T-cell (primary cell): ENCODE data around the gene GATAD2A. TPM values are rescaled to one million over a fixed set of nuclear protein-coding genes. Genes with fewer than 3 reads are reported as not detected.

Experiments
- ATAC-seq, 4 experiments: fragments of 200-7000 bp in 3 of 4; fragments of 150-1000 bp in 1 of 4; cut with Tn5 transposase; replicated peaks in 1 of 4; 1 replicate in 3 of 4; 2 replicates in 1 of 4; pipeline ENCODE4 v1.10.0; 2021; ENCODE audit warnings: moderate library complexity in 3 of 4, mild to moderate bottlenecking in 2 of 4, moderate number of reproducible peaks in 1 of 4
- CTCF ChIA-PET, 2 donors: fragments of 300-600 bp; sonication (Branson Sonifier 250); formaldehyde crosslinking; loops; one replicate each; lab custom pipeline; 2022; ENCODE audit warnings: antibody characterized with exemption in 2 of 2; lab: Charles Lee
- POLR2A ChIA-PET, 2 donors: fragments of 300-600 bp; sonication (Branson Sonifier 250); formaldehyde crosslinking; loops; one replicate each; lab custom pipeline; 2022; ENCODE audit warnings: antibody characterized with exemption in 2 of 2; lab: Charles Lee
- DNase-seq, 35 experiments: peaks; one replicate each; pipeline versions ENCODE4 v3.0.0 to v3.0.0-alpha.2; 2013 to 2023
- H3K27ac ChIP-seq: one replicate; pipeline ENCODE4 v1.5.1; 2013; ENCODE audit warnings: low read length
- H3K27me3 ChIP-seq, 2 experiments: replicated peaks in 1 of 2; 1 replicate in 1 of 2; 2 replicates in 1 of 2; pipeline versions ENCODE4 v1.6.1 to v1.7.0; 2013; ENCODE audit warnings: low read length in 1 of 2, mixed read lengths in 1 of 2; ENCODE audit not compliant: control insufficient read depth in 2 of 2, insufficient read depth in 2 of 2; ENCODE audit errors: extremely low read depth in 1 of 2
- H3K36me3 ChIP-seq, 2 donors: 1 replicate in 1 of 2; 2 replicates in 1 of 2; pipeline versions ENCODE4 v1.6.1 to v1.7.0; 2013; ENCODE audit warnings: low read length in 1 of 2; ENCODE audit not compliant: control insufficient read depth in 2 of 2, insufficient read depth in 1 of 2; ENCODE audit errors: extremely low read depth in 1 of 2
- H3K4me1 ChIP-seq, 2 experiments: 1 replicate in 1 of 2; 2 replicates in 1 of 2; pipeline versions ENCODE4 v1.6.1 to v1.7.0; 2013; ENCODE audit warnings: low read length in 2 of 2, mixed read lengths in 1 of 2; ENCODE audit not compliant: insufficient read depth in 2 of 2, control insufficient read depth in 1 of 2; ENCODE audit errors: extremely low read depth in 1 of 2
- H3K4me3 ChIP-seq, 2 donors: 1 replicate in 1 of 2; 2 replicates in 1 of 2; pipeline versions ENCODE4 v1.5.1 to v1.7.0; 2013; ENCODE audit warnings: mild to moderate bottlenecking in 2 of 2, low read length in 1 of 2, moderate library complexity in 1 of 2; ENCODE audit not compliant: control insufficient read depth in 1 of 2; ENCODE audit errors: extremely low read depth in 1 of 2
- H3K9me3 ChIP-seq: 2 replicates; pipeline ENCODE4 v1.7.0; 2013
- H3K27ac Mint-ChIP-seq, 2 donors: one replicate each; pipeline ENCODE4 v1.8.0; 2020 to 2021; ENCODE audit warnings: mild to moderate bottlenecking in 2 of 2, mixed read lengths in 2 of 2
- H3K27me3 Mint-ChIP-seq, 2 donors: one replicate each; pipeline ENCODE4 v1.8.0; 2021 to 2022; ENCODE audit warnings: mixed read lengths in 2 of 2
- H3K36me3 Mint-ChIP-seq: one replicate; pipeline ENCODE4 v1.8.0; 2021; ENCODE audit warnings: mixed read lengths
- H3K4me1 Mint-ChIP-seq, 3 donors: one replicate each; pipeline ENCODE4 v1.8.0; 2020 to 2022; ENCODE audit warnings: mixed read lengths in 3 of 3, mild to moderate bottlenecking in 1 of 3
- H3K4me3 Mint-ChIP-seq, 3 donors: one replicate each; pipeline ENCODE4 v1.8.0; 2020 to 2022; ENCODE audit warnings: mild to moderate bottlenecking in 3 of 3, mixed read lengths in 3 of 3, moderate library complexity in 3 of 3
- H3K9me3 Mint-ChIP-seq, 3 donors: one replicate each; pipeline ENCODE4 v1.8.0; 2020 to 2022; ENCODE audit warnings: mixed read lengths in 3 of 3
- WGBS: methylation state at CpG from one replicate; pipeline ENCODE4 v1.1.5; 2013; ENCODE audit warnings: missing lambda C conversion rate; ENCODE audit not compliant: insufficient coverage; 5-methylcytosine and 5-hydroxymethylcytosine counted together
- total RNA-seq, 35 experiments: library from RNA in 6 of 35; stranded (reverse) in 6 of 35; fragments of 120-200 nt in 1 of 35; gene quantifications; one replicate each; pipeline versions ENCODE4 v1.2.1 to v1.2.4 and lab custom pipeline; 2013 to 2026

Gene GATAD2A
- total RNA-seq, 5 donors from 2014 or later (not counting 1 experiment from before 2014, with no cell fraction given) = 114 to 144 (median 133) TPM

DNA sequence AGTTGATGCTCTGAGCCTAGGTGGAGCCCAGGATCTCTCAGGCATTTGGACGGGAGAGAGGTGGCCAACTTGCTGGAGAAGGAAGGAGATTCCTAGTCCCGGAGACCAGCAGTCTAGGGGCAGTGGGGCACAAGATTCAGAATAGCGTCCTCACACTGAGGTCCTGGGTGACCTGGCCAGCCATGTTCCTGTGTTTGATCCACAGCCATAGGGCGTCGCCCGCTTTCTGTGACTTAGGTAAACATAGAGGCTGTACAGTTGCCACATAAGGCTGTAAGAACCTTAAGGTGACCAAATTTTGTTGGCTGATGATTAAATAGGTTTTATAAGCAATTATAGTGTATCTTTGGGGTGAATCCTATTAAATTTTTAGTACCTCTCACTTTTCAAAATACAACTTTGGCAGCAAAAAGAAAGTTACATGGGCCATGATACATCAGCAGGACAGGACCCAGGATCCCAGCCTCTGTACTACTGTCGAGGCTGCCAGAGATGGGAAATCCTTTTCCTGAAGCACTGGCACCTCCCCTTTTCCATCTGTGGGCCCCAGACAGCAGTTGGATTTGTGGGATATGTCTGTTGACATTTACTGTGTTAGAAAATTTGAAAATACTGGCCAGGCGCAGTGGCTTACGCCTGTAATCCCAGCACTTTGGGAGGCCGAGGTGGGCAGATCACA, 72.4 kb downstream of the GATAD2A start:
- 97% methylated on average over 5 of the region's 10 CpGs for WGBS
- Mint-ChIP-seq H3K36me3 (peaks cover 17% of the 10 kb centered on the region), H3K27ac (peak overlapping the region; percentile 80 to 82), H3K9me3 (no peaks in the 10 kb centered on the region), H3K4me1 (peaks cover 60 to 83% (median 80%) of the 10 kb centered on the region in 3 donors), H3K27me3 (no peaks in the 10 kb centered on the region), H3K4me3 (no peak overlapping the region)
- DNase-seq (no peak), ATAC-seq (no peak)
- ChIA-PET POLR2A (no interaction called here), CTCF (no interaction called here)
- H3K4me3 ChIP-seq = no peak overlapping the region
- no peaks in the 10 kb centered on the region for H3K9me3 ChIP-seq
- no peaks in the 10 kb centered on the region for H3K27me3 ChIP-seq
- no peak overlapping the region for H3K27ac ChIP-seq
- peaks cover 4 to 77% of the 10 kb centered on the region in 2 experiments for H3K4me1 ChIP-seq
- peaks cover 25 to 47% of the 10 kb centered on the region in 2 donors for H3K36me3 ChIP-seq

DNA sequence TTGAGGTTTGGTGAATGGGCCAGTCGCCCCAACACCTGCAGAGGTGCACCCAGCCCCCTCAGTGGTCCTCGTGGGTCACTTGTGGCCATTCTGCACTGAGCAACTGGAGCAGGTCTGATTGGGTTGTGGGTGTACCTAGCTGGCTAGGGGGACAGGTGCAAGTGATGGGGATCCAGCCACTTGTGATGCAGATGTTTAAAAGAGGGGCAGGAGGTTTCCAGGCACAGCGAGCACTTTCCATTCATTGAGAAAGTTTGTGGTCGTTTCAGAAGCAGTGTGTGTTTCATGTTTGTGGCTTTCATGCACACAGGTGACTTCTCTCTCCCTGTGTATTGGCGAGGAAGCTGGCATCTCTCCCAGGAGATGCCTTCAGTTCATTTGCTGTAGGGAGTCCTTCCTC, 75.2 kb downstream of the GATAD2A start:
- POLR2A ChIA-PET = interaction anchor here in 1 of 2 donors (0.7 kb wide), 1 partner anchor 92 kb away, joined by 3 read pairs; no protein-coding TSS in a partner anchor
- peak in 1 of 4 experiments; percentile 21 for ATAC-seq

DNA sequence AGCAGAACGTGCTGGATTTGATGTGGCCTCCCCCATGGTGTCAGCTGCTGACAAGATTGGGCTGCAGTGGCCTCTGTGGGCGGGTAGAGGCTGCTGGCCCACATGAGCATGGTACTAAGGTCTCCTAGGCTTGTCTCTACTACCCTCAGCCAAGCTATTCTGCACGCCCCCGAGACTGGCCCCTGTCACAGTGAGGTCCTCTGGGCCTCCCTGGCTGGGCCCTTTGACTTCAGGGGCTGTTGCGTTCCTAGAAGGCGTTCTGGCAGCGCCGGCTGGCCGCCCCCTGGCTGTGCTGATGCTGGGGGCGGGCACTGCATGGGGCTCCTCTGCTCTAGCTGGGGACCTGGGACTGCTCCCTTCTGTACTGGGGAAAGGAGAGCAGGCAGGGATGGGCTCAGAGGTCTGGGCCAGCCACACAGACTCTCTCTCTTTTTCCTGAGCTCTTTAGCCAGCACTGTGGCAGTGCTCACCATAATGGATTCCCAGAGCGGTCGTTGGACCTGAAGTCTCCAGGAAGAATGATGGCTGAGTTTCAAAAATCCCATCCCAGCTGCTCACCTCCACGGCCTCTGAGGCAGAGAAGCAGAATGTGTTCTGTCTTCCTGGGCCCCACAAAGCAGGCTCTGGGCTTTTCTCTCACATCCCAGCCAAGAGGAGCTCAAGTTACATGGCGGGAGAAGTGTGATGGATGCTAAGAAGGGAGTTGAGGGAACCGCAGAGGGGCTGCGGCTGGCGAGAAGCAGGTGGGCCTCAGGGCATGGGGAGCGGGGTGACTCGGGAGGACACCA, 77.5 kb downstream of the GATAD2A start:
- H3K9me3 Mint-ChIP-seq = no peaks in the 10 kb centered on the region
- no peak overlapping the region for H3K4me3 ChIP-seq
- no peaks in the 10 kb centered on the region for H3K9me3 ChIP-seq
- ChIA-PET CTCF (no interaction called here), POLR2A (interaction anchor here in 1 of 2 donors (0.5 kb wide), 1 partner anchor 307 kb away, joined by 11 read pairs; no protein-coding TSS in a partner anchor)
- 97% methylated on average over 14 of the region's 19 CpGs for WGBS
- DNase-seq = no peak
- no peaks in the 10 kb centered on the region for H3K27me3 Mint-ChIP-seq
- no peaks in the 10 kb centered on the region for H3K27me3 ChIP-seq
- peaks cover 10 to 66% of the 10 kb centered on the region in 2 experiments for H3K4me1 ChIP-seq
- H3K36me3 ChIP-seq = peaks cover 10 to 39% of the 10 kb centered on the region in 2 donors
- H3K36me3 Mint-ChIP-seq = peaks cover 8% of the 10 kb centered on the region
- no peak overlapping the region for H3K4me3 Mint-ChIP-seq
- peaks cover 55 to 70% (median 69%) of the 10 kb centered on the region in 3 donors for H3K4me1 Mint-ChIP-seq
- no peak overlapping the region for H3K27ac ChIP-seq
- peak overlapping the region; percentile 45 to 72 for H3K27ac Mint-ChIP-seq
- no peak for ATAC-seq

More for the DNA sequence above, 75.2 kb downstream of the GATAD2A start:
- WGBS = 67% methylated on average over 3 of the region's 5 CpGs
- H3K27me3 ChIP-seq = no peaks in the 10 kb centered on the region
- Mint-ChIP-seq H3K27me3 (no peaks in the 10 kb centered on the region), H3K27ac (peak overlapping the region; percentile 65 to 84), H3K4me3 (no peak overlapping the region), H3K9me3 (no peaks in the 10 kb centered on the region), H3K4me1 (peaks cover 58 to 74% (median 73%) of the 10 kb centered on the region in 3 donors), H3K36me3 (peaks cover 9% of the 10 kb centered on the region)
- peaks cover 5 to 65% of the 10 kb centered on the region in 2 experiments for H3K4me1 ChIP-seq
- no peak for DNase-seq
- CTCF ChIA-PET = interaction anchor here in 1 of 2 donors (0.5 kb wide), 1 partner anchor 153 kb away, joined by 3 read pairs; no protein-coding TSS in a partner anchor
- peaks cover 22 to 38% of the 10 kb centered on the region in 2 donors for H3K36me3 ChIP-seq
- no peaks in the 10 kb centered on the region for H3K9me3 ChIP-seq
- H3K27ac ChIP-seq = peak overlapping the region; percentile 35
- H3K4me3 ChIP-seq = no peak overlapping the region

DNA sequence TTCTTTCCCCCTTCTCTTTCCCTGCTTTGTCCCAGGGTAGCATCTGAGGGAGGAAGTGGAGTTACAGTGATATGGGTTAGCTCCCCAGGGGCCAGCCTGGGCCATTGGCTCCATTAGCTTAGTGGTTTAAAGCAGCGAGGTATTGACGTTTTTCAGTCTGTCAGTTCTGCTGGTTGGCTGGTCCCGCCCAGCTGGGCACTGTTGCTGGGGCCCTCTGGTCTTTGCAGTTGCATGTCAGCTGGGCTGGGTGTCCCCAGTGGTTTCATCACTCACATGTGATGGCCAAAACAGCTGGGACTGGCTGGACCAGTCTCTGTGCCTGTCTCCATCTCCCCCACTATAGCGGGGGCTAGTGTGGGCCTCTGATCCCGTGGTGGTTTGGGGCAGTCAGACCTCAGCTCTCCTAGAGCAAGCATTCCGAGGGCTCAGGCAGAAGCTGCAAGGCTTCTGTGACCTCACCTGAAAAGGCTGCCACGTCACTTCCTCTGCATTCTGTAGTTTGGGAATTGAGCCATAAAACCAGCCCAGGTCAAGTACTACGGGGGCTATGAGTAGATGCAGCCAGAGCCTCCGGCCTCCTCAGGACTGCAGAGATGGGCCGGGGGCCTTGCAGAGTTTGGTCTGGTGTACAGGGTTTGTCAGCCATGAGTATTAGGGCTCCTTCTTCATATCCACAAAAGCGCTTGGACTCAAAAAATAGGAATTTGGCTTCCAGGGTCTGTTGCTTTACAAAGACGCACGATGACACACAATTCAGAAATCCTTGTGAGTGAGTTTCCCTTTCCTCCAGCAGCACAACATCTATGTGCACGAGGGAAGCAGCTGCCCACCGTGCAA, 79.9 kb downstream of the GATAD2A start:
- ATAC-seq (no peak), DNase-seq (no peak)
- CTCF ChIA-PET = no interaction called here
- no peaks in the 10 kb centered on the region for H3K9me3 Mint-ChIP-seq
- H3K36me3 Mint-ChIP-seq = peaks cover 8% of the 10 kb centered on the region
- H3K27me3 ChIP-seq = no peaks in the 10 kb centered on the region
- H3K4me3 ChIP-seq = no peak overlapping the region
- H3K36me3 ChIP-seq = peaks cover 5 to 31% of the 10 kb centered on the region in 2 donors
- H3K27me3 Mint-ChIP-seq = no peaks in the 10 kb centered on the region
- peaks cover 32 to 85% of the 10 kb centered on the region in 2 experiments for H3K4me1 ChIP-seq
- H3K27ac ChIP-seq = peak overlapping the region; percentile 98
- no peaks in the 10 kb centered on the region for H3K9me3 ChIP-seq
- POLR2A ChIA-PET = no interaction called here
- WGBS = 91% methylated on average over 11 of the region's 15 CpGs
- H3K4me3 Mint-ChIP-seq = no peak overlapping the region
- peaks cover 64 to 78% (median 72%) of the 10 kb centered on the region in 3 donors for H3K4me1 Mint-ChIP-seq
- H3K27ac Mint-ChIP-seq = peak overlapping the region; percentile 95 to 99

DNA sequence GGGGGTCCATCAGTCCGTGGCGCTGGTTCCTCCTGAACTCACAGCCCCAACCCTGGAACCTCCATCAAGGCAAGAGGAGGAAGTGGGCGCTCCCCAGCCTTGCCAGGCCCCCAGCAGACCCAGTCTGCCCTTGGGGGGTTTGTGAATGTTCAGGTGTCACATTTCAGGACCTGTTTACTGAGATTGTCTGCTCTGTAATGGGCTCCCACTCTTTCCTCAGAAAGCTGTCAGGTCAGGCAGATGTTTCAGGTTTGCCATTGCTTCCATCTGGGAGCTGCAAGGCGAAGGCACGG, 80.5 kb downstream of the GATAD2A start:
- no peaks in the 10 kb centered on the region for H3K9me3 Mint-ChIP-seq
- H3K27me3 Mint-ChIP-seq = no peaks in the 10 kb centered on the region
- Histone ChIP-seq H3K36me3 (peaks cover 0 to 28% of the 10 kb centered on the region in 2 donors), H3K27me3 (no peaks in the 10 kb centered on the region), H3K4me1 (peaks cover 32 to 85% of the 10 kb centered on the region in 2 experiments), H3K4me3 (no peak overlapping the region), H3K9me3 (no peaks in the 10 kb centered on the region), H3K27ac (peak overlapping the region; percentile 98)
- peak overlapping the region; percentile 95 to 99 for H3K27ac Mint-ChIP-seq
- H3K4me1 Mint-ChIP-seq = peaks cover 64 to 75% (median 70%) of the 10 kb centered on the region in 3 donors
- H3K4me3 Mint-ChIP-seq = no peak overlapping the region
- ChIA-PET CTCF (no interaction called here), POLR2A (no interaction called here)
- H3K36me3 Mint-ChIP-seq = peaks cover 8% of the 10 kb centered on the region
- DNase-seq (no peak), ATAC-seq (no peak)
- 100% methylated on average over 2 of the region's 5 CpGs for WGBS
